Lower leg skin (tissue), 4 donors: ENCODE data around the gene KIF25. TPM values are rescaled to one million over a fixed set of nuclear protein-coding genes. Genes with fewer than 3 reads are reported as not detected.

Experiments used
- DNase-seq, 2 donors: peaks; one replicate each; pipeline ENCODE4 v3.0.0-alpha.2; 2019; ENCODE audit warnings: low spot score in 2 of 2
- H3K4me3 ChIP-seq: fragments of 200-600 bp; sonication (generic); 2 replicates; pipeline ENCODE4 v1.5.1; 2017; ENCODE audit warnings: mild to moderate bottlenecking, low read depth; ENCODE audit not compliant: poor library complexity, severe bottlenecking
- CTCF ChIP-seq, 3 donors: fragments of 450-650 bp; IDR thresholded peaks; one replicate each; pipeline ENCODE4 v1.5.1; 2016; ENCODE audit warnings: antibody characterized with exemption in 3 of 3, mild to moderate bottlenecking in 3 of 3, moderate library complexity in 2 of 3
- POLR2A ChIP-seq, 2 donors: fragments of 450-650 bp; IDR thresholded peaks; one replicate each; pipeline ENCODE4 v1.6.1; 2016 to 2017; ENCODE audit warnings: antibody characterized with exemption in 2 of 2, mild to moderate bottlenecking in 1 of 2, moderate library complexity in 1 of 2
- WGBS, 2 donors: methylation state at CpG; one replicate each; pipeline ENCODE4 v1.1.5; 2018; 5-methylcytosine and 5-hydroxymethylcytosine counted together
- intact Hi-C: fragments of 100-400 bp; cut with DNase I; formaldehyde crosslinking; loops from one replicate; pipeline ENCODE4 v1.15.0; 2023; ENCODE audit warnings: low total_unique reads
- total RNA-seq, 4 donors: library from RNA; depleted of rRNA; stranded (reverse); fragments of >200 nt; gene quantifications; one replicate each; pipeline ENCODE4 v1.1.0, GENCODE V29; 2016

Gene KIF25
- total RNA-seq, 4 donors from 2014 or later, result 0.29 to 0.86 TPM; not detected in 2

- no peak overlapping the region for H3K4me3 ChIP-seq
- intact Hi-C loops, result no loop called here
- no peak for TF ChIP-seq POLR2A (IDR thresholded peaks at IDR 0.05)
- no peak for TF ChIP-seq CTCF (IDR thresholded peaks at IDR 0.05)
- WGBS, 2 donors, result 63 to 66% methylated on average over 14 of the region's 14 CpGs
- DNase-seq, result no peak
Observed at GRCh38 chr6:168057836-168058235, 60.4 kb downstream of the KIF25 start.

DNA sequence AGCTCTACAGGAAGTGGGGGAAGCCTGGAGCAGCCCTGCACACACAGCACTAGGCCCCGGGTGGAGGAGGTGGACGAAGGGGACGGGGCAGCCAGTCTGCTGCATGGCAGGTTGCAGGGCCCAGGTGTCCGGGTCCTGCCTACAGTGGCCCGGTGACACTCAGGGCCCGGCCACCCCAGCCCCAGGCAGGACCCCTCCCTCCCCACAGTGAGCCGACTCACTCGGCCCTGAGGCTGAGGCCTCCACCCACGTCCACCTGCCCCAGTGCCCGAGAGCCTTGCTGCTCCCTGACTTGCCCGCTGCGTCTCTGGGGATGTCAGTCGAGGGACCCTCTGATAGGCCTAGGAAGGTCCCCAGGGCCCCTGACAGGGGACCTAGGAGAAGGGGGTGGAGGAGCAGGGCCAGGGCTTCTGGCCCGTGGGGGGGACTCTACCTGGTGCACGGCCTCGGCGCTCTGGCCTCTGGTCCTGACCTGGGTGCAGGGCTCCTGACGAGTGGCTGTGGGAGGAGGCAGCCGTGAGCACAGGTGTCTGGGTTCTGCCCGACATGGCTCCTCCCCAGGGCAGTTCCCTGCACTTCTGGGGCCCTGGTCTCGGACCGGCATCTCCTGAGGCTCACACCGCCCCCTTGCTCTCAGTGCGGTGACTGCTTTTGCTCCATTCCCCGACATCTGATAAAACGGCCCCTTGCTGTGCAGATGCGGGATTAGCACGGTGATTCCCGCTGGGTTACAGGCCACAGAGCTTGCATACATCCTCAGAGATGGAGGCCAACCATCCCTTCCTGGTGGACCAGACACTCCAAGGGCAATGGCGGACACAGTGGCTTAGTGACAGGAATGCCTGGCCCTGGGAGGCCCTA, 61.5 kb downstream of the KIF25 start:
- 90 to 93% methylated on average over 26 to 30 of the region's 30 CpGs for WGBS, 2 donors
- no peak for TF ChIP-seq CTCF (IDR thresholded peaks at IDR 0.05)
- TF ChIP-seq POLR2A (IDR thresholded peaks at IDR 0.05), result no peak
- intact Hi-C loops, result no loop called here
- no peak for DNase-seq
- H3K4me3 ChIP-seq, result no peak overlapping the region

GRCh38 chr6:168060521-168060931, 63.1 kb downstream of the KIF25 start:
- intact Hi-C loops, result no loop called here
- DNase-seq, result no peak
- no peak for TF ChIP-seq POLR2A (IDR thresholded peaks at IDR 0.05)
- TF ChIP-seq CTCF (IDR thresholded peaks at IDR 0.05), result no peak
- H3K4me3 ChIP-seq, result no peak overlapping the region
- WGBS, 2 donors, result 64 to 72% methylated on average over 11 of the region's 12 CpGs

DNA sequence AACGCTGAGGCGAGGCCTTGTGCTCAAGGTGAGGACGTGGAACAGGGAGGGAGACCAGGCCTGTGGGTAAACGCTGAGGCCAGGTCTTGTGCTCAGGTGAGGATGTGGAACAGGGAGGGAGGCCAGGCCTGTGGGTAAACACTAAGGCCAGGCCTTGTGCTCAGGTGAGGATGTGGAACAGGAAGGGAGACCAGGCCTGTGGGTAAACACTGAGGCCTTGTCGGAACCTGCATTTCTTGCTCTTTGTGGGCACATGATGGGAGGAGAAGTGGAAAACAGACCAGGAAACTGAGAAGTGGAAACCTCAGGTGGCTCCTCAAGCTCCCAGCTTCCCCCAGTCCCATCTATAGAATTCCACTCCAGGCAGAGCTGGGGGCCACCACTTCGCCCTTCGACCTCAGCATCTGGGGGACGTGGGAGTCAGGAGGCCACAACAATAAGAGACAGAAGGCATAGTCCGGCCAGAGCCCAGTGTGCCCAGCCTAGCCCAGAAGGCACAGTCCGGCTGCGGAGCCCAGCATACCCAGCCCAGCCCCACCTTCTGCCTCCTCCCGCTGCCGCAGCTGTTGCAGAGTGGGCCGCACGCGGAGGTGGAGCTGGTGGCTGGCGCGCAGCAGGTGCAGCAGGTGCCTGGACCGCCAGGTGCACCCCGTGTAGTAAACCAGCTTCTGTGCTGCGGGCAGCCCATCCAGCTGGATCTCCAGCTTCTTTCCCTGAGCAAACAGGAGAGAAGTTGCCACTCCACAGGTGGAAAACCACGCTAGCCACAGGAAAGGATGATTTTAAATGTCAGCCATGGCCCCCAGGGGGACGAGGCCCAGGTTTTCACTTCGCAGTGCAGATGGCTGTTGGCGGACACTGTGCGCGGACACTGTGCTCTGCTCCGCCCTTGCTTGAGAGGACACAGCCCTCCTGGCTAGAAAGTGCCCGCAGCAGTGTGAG, 64.1 kb downstream of the KIF25 start:
- no peak overlapping the region for H3K4me3 ChIP-seq
- TF ChIP-seq POLR2A (IDR thresholded peaks at IDR 0.05), result no peak
- no peak for TF ChIP-seq CTCF (IDR thresholded peaks at IDR 0.05)
- 92 to 93% methylated on average over 22 to 29 of the region's 29 CpGs for WGBS, 2 donors
- no peak for DNase-seq
- intact Hi-C loops, result no loop called here

DNA sequence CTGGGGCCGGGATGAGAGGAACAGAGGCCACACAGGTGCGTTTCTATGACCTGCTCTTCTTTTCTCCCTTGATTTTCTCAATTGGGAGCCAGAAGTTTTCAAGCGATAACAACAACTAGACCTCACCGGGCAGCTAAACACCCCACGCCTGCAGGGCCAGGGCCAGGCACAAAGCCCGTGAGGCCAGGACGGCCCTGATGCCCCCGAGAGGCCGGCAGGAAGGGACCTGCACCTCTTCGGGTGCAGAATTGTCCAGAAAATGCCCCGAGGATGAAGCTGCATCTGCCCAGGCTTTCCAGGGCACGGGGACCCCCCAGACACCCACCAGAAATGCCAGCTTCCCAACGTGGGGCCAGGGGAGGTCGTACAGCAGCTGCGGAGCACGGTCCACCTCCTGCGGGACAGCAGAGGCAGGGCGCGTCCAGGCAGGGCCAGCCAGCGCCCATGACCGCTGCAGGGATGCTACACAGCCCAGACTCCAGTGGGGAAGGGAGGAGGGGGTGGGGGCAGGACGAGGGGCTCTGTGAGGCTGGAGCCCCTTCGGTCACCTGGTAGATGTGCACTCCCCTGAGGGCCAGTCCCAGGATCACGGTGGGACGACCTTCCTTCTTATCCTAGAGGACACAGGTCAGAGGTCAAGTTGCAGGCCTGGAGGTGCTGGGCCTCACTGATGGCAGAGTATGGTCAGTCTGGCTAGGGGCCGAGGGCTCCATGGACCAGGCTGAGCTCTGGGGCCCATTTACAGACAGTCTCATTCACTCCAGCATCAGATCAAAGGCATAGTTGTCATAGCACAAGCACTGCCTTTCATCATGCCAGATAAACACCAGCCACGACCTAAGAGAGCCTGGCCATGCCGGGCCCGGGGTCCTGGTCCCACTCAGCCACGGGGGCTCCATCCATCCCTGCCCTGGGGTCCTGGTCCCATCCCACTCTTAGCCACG, 65.1 kb downstream of the KIF25 start:
- intact Hi-C loops, result no loop called here
- 85 to 87% methylated on average over 26 to 30 of the region's 31 CpGs for WGBS, 2 donors
- no peak for DNase-seq
- TF ChIP-seq CTCF (IDR thresholded peaks at IDR 0.05), result no peak
- TF ChIP-seq POLR2A (IDR thresholded peaks at IDR 0.05), result no peak
- no peak overlapping the region for H3K4me3 ChIP-seq
